Heart left ventricle (tissue), 16 donors: Measurements from ENCODE around the gene SLC6A9. TPM values are rescaled to one million over a fixed set of nuclear protein-coding genes. Genes with fewer than 3 reads are reported as not detected.

Experiments used
- ATAC-seq, 4 donors: fragments of 200-7000 bp; cut with Tn5 transposase; one replicate each; pipeline ENCODE4 v1.9.1; 2020 to 2022; ENCODE audit warnings: moderate library complexity in 4 of 4, mild to moderate bottlenecking in 3 of 4, moderate number of reproducible peaks in 1 of 4
- DNase-seq, 5 donors: peaks; one replicate each; pipeline ENCODE4 v3.0.0-alpha.2; 2020
- H3K27ac ChIP-seq, 12 donors: fragments of 200-600 bp; sonication (generic) in 4 of 12; one replicate each; pipeline versions ENCODE4 v1.5.0 to v1.8.0; 2016 to 2022; ENCODE audit warnings: mild to moderate bottlenecking in 2 of 12
- H3K27me3 ChIP-seq, 9 donors: fragments of 200-600 bp; sonication (generic) in 2 of 9; one replicate each; pipeline versions ENCODE4 v1.5.1 to v1.8.0; 2016 to 2022; ENCODE audit warnings: mild to moderate bottlenecking in 3 of 9
- H3K36me3 ChIP-seq, 9 donors: fragments of 200-600 bp; sonication (generic) in 2 of 9; one replicate each; pipeline versions ENCODE4 v1.5.0 to v1.8.0; 2018 to 2022; ENCODE audit warnings: mild to moderate bottlenecking in 2 of 9
- H3K4me1 ChIP-seq, 12 donors: fragments of 200-600 bp; sonication (generic) in 4 of 12; one replicate each; pipeline versions ENCODE4 v1.5.0 to v1.8.0; 2016 to 2022; ENCODE audit warnings: mild to moderate bottlenecking in 3 of 12
- H3K4me3 ChIP-seq, 12 donors: fragments of 200-600 bp; sonication (generic) in 4 of 12; one replicate each; pipeline versions ENCODE4 v1.5.0 to v1.8.0; 2017 to 2022; ENCODE audit warnings: mild to moderate bottlenecking in 9 of 12, moderate library complexity in 4 of 12
- H3K9me3 ChIP-seq, 12 donors: fragments of 200-600 bp; sonication (generic) in 4 of 12; one replicate each; pipeline versions ENCODE4 v1.5.0 to v1.8.0; 2016 to 2022; ENCODE audit warnings: mild to moderate bottlenecking in 1 of 12
- CTCF ChIP-seq, 12 donors: fragments of 200-600 bp; sonication (generic) in 4 of 12; IDR thresholded peaks; one replicate each; pipeline versions ENCODE4 v1.5.0 to v1.8.0; 2018 to 2022; ENCODE audit warnings: antibody characterized with exemption in 12 of 12, mild to moderate bottlenecking in 5 of 12
- POLR2A ChIP-seq, 2 donors: fragments of 450-650 bp; IDR thresholded peaks; one replicate each; pipeline ENCODE4 v1.6.1; 2017; ENCODE audit warnings: antibody characterized with exemption in 2 of 2, mild to moderate bottlenecking in 2 of 2, moderate library complexity in 2 of 2
- WGBS, 4 donors: extraction: QIAGEN DNeasy Blood & Tissue Kit in 2 of 4; methylation state at CpG; one replicate each; pipeline versions ENCODE4 v1.1.5 to v1.1.7; 2013 to 2018; 5-methylcytosine and 5-hydroxymethylcytosine counted together
- intact Hi-C, 10 donors: fragments of 100-400 bp; cut with DNase I; formaldehyde crosslinking; loops; one replicate each; pipeline versions ENCODE4 v1.11.1 to v1.14.2; 2022
- polyA plus RNA-seq, 2 donors: library from polyadenylated mRNA; stranded (reverse); fragments of 200-250 nt; gene quantifications; one replicate each; pipeline ENCODE4 v1.2.3, GENCODE V29; 2013
- total RNA-seq, 9 donors: library from RNA; depleted of rRNA in 2 of 9; stranded (reverse); fragments of >200 nt in 2 of 9; fragmentation: NEBNext Ultra II Directional in 3 of 9; extraction: Animal tissue kit (Norgen Biotek cat#: 25700) in 3 of 9; gene quantifications; one replicate each; pipeline versions ENCODE4 v1.1.0 to v1.2.4, GENCODE V29; 2016 to 2023
- donor health status: ischemic (EF 13 %, LVEDD 7.1; RV severe dilation, severe dysfunction).
- donor health status: healthy with polysubstance abuse.
- donor health status: DM: no; HTN: yes; CAD: no.
- donor health status: DM: no; HTN: no; CAD: no.
- donor health status: ischemic (EF 25% LVEDD 6.9; RV normal size, moderate dysfunction).
- donor health status: ischemic (EF 25% LVEDD 5.7; RV mildly dilated, moderate dysfunction).
- donor health status: healthy.
- donor health status: DM: yes; HTN: yes; CAD: no.
- donor health status: ischemic (EF 35%, LVEDD 5.7; RV mildly dilated, moderate dysfunction).
- donor health status: nonischemic (EF 11% LVEDD 7.7; RV severe dilation, severe dysfunction).
- donor health status: DM: yes; HTN: yes; CAD: no.
- donor health status: PGD.
- donor health status: ischemic (EF 29% LVEDD 5.4; RV normal size, mild dysfunction).
- donor health status: nonischemic (EF 23%, LVEDD 6.1; RV moderate dilation, normal function).

SLC6A9 gene
- total and polyA plus RNA-seq, 11 donors: 0.61 to 2.4 (median 1.1) TPM

GRCh38 chr1:43969746-43970466 is 61.4 kb downstream of the SLC6A9 start, which contains the start of gene DPH2:
DPH2 (plus strand) TSS chr1:43970010; CDS start chr1:43970176, 166 bp downstream.
- H3K4me3 ChIP-seq: peak within 1 kb of the TSS; percentile 61 to 96 (median 76)

GRCh38 chr1:43969416-43969745 is 61.9 kb downstream of the SLC6A9 start:
- Histone ChIP-seq H3K27ac (no peak overlapping the region), H3K36me3 (peaks cover 0 to 47% (median 24%) of the 10 kb centered on the region in 9 donors), H3K27me3 (no peaks in the 10 kb centered on the region), H3K9me3 (no peaks in the 10 kb centered on the region), H3K4me1 (peaks cover 0 to 27% (median 17%) of the 10 kb centered on the region in 12 donors), H3K4me3 (peak overlapping the region in 9 of 12 donors; percentile 61 to 96 (median 87))
- TF ChIP-seq POLR2A (IDR thresholded peaks at IDR 0.05): no peak
- no peak for TF ChIP-seq CTCF (IDR thresholded peaks at IDR 0.05)
- no peak for DNase-seq
- 50 to 54% (median 53%) methylated on average over 7 of the region's 7 CpGs for WGBS, 4 donors
- intact Hi-C loops: loop anchor here in 1 of 10 donors (2.0 kb wide), 1 partner anchor 21 kb away; no protein-coding TSS in a partner anchor
- ATAC-seq: no peak

More at GRCh38 chr1:43969746-43970466, 61.4 kb downstream of the SLC6A9 start, which contains the start of gene DPH2:
- peaks cover 0 to 27% (median 17%) of the 10 kb centered on the region in 12 donors for H3K4me1 ChIP-seq
- DNase-seq (peak; percentile 97 to 98 (median 98)), ATAC-seq (peak; percentile 91 to 95 (median 92))
- 0 to 1% (median 1%) methylated on average over 31 to 47 of the region's 47 CpGs for WGBS, 4 donors
- peak within 1 kb of the TSS in 5 of 12 donors; percentile 6 to 58 (median 44) for H3K27ac ChIP-seq
- peak in 1 of 2 donors; percentile 53 for TF ChIP-seq POLR2A (IDR thresholded peaks at IDR 0.05)
- TF ChIP-seq CTCF (IDR thresholded peaks at IDR 0.05): peak in 1 of 12 donors; percentile 15
- no peaks in the 10 kb centered on the region for H3K27me3 ChIP-seq
- peaks cover 0 to 42% (median 24%) of the 10 kb centered on the region in 9 donors for H3K36me3 ChIP-seq
- no peaks in the 10 kb centered on the region for H3K9me3 ChIP-seq
- intact Hi-C loops: loop anchor here in 1 of 10 donors (2.0 kb wide), 1 partner anchor 21 kb away; no protein-coding TSS in a partner anchor

- H3K36me3 ChIP-seq: peaks cover 0 to 56% (median 32%) of the 10 kb centered on the region in 9 donors
- intact Hi-C loops: loop anchor here in 1 of 10 donors (2.0 kb wide), 1 partner anchor 20 kb away; no protein-coding TSS in a partner anchor
- 79 to 82% (median 80%) methylated on average over 6 of the region's 6 CpGs for WGBS, 4 donors
These were observed 62.8 kb downstream of the SLC6A9 start for GRCh38 chr1:43968348-43968948.

More at GRCh38 chr1:43968348-43968948, 62.8 kb downstream of the SLC6A9 start:
- Histone ChIP-seq H3K4me3 (no peak overlapping the region), H3K9me3 (no peaks in the 10 kb centered on the region), H3K27me3 (no peaks in the 10 kb centered on the region), H3K27ac (no peak overlapping the region), H3K4me1 (peaks cover 0 to 19% (median 10%) of the 10 kb centered on the region in 12 donors)
- ATAC-seq (no peak), DNase-seq (no peak)
- TF ChIP-seq POLR2A (IDR thresholded peaks at IDR 0.05): no peak
- no peak for TF ChIP-seq CTCF (IDR thresholded peaks at IDR 0.05)
